Posterior vena cava (tissue), 2 donors: ENCODE results near the gene USP37. TPM values are rescaled to one million over a fixed set of nuclear protein-coding genes. Genes with fewer than 3 reads are reported as not detected.
"Not testable (repeated sequence)": the region's sequence is repeated elsewhere in the genome, so short reads cannot be mapped to it uniquely, and the experiment has no call there.

Experiments used
- DNase-seq: peaks from one replicate; pipeline ENCODE4 v3.0.0-alpha.2; 2020; ENCODE audit warnings: low spot score
- intact Hi-C, 2 donors: fragments of 100-400 bp; cut with DNase I; formaldehyde crosslinking; loops; one replicate each; pipeline versions ENCODE4 v1.14.1 to v1.14.2; 2022 to 2023
- total RNA-seq, 2 donors: library from RNA; stranded (reverse); fragmentation: NEBNext Ultra II Directional; extraction: Animal tissue kit (Norgen Biotek cat#: 25700); gene quantifications; one replicate each; pipeline ENCODE4 v1.2.1, GENCODE V29; 2021
- donor health status: DM: yes; HTN: yes; CAD: no.
- donor health status: DM: yes; HTN: yes; CAD: no.

The USP37 gene
- total RNA-seq, 2 donors from 2014 or later: 11.7 to 13.9 TPM

- no peak for DNase-seq
- intact Hi-C loops: loop anchor here in 1 of 2 donors (1.0 kb wide), 1 partner anchor 31 kb away; no protein-coding TSS in a partner anchor
Measured at GRCh38 chr2:218557941-218558340, 10.2 kb downstream of the USP37 start.

- intact Hi-C loops: no loop called here
- DNase-seq: no peak
Measured at GRCh38 chr2:218555527-218555926, 12.6 kb downstream of the USP37 start.

GRCh38 chr2:218554225-218554624 lies 13.9 kb downstream of the USP37 start:
- intact Hi-C loops, DNase-seq: not testable (repeated sequence)

GRCh38 chr2:218547978-218548377 lies 20.2 kb downstream of the USP37 start:
- intact Hi-C loops: no loop called here

GRCh38 chr2:218547511-218547910 lies 20.6 kb downstream of the USP37 start:
- no peak for DNase-seq
- intact Hi-C loops: no loop called here

More at GRCh38 chr2:218547978-218548377, 20.2 kb downstream of the USP37 start:
- no peak for DNase-seq

- no peak for DNase-seq
- intact Hi-C loops: no loop called here
Measured at GRCh38 chr2:218546012-218546411, 22.1 kb downstream of the USP37 start.

GRCh38 chr2:218540015-218540414 lies 28.1 kb downstream of the USP37 start:
- intact Hi-C loops: no loop called here
- DNase-seq: no peak

GRCh38 chr2:218536804-218537494 lies 31.2 kb downstream of the USP37 start:
- intact Hi-C loops: no loop called here
- DNase-seq: no peak

- no peak for DNase-seq
Measured at GRCh38 chr2:218529990-218530389, 38.2 kb downstream of the USP37 start.

GRCh38 chr2:218528409-218528808 lies 39.7 kb downstream of the USP37 start:
- intact Hi-C loops, DNase-seq: not testable (repeated sequence)

More at GRCh38 chr2:218529990-218530389, 38.2 kb downstream of the USP37 start:
- intact Hi-C loops: no loop called here

GRCh38 chr2:218523651-218524050 lies 44.5 kb downstream of the USP37 start:
- intact Hi-C loops: no loop called here
- DNase-seq: no peak

GRCh38 chr2:218518876-218519275 lies 49.3 kb downstream of the USP37 start:
- DNase-seq: no peak
- intact Hi-C loops: no loop called here

GRCh38 chr2:218517434-218518206 lies 50.5 kb downstream of the USP37 start:
- intact Hi-C loops: no loop called here
- no peak for DNase-seq

- no peak for DNase-seq
- intact Hi-C loops: no loop called here
Measured at GRCh38 chr2:218516614-218517013, 51.5 kb downstream of the USP37 start.

GRCh38 chr2:218513676-218514075 lies 54.5 kb downstream of the USP37 start:
- intact Hi-C loops: loop anchor here in 1 of 2 donors (5.0 kb wide), 1 partner anchor 149 kb away; no protein-coding TSS in a partner anchor
- no peak for DNase-seq

- intact Hi-C loops: no loop called here
- DNase-seq: no peak
Measured at GRCh38 chr2:218508299-218508698, 59.9 kb downstream of the USP37 start.

- intact Hi-C loops: no loop called here
- no peak for DNase-seq
Measured at GRCh38 chr2:218505754-218506371, 62.3 kb downstream of the USP37 start.

GRCh38 chr2:218501665-218502064 lies 66.5 kb downstream of the USP37 start:
- no peak for DNase-seq
- intact Hi-C loops: no loop called here

GRCh38 chr2:218500501-218501060 lies 67.6 kb downstream of the USP37 start:
- intact Hi-C loops: no loop called here
- no peak for DNase-seq
